Caco-2 (cell line): ENCODE measurements around the gene GAK. TPM values are rescaled to one million over a fixed set of nuclear protein-coding genes. Genes with fewer than 3 reads are reported as not detected.

ENCODE experiments used
- BruUV-seq: library from RNA; stranded (reverse); fragments of 400-500 nt; replicated peaks from 2 replicates; lab custom pipeline; 2021; lab: Mats Ljungman, UMichigan
- CTCF ChIA-PET: fragments of 300-600 bp; sonication (Branson Sonifier 250); formaldehyde crosslinking; loops from one replicate; lab custom pipeline; 2022; ENCODE audit warnings: antibody characterized with exemption; lab: Charles Lee
- POLR2A ChIA-PET: fragments of 300-600 bp; sonication (Branson Sonifier 250); formaldehyde crosslinking; loops from one replicate; lab custom pipeline; 2022; ENCODE audit warnings: antibody characterized with exemption; lab: Charles Lee
- DNase-seq, 2 experiments: peaks; one replicate each; pipeline versions ENCODE4 v3.0.0 to v3.0.0-alpha.2; 2020 to 2022
- H3K27me3 ChIP-seq: replicated peaks from 2 replicates; pipeline ENCODE4 v1.6.0; 2011; ENCODE audit warnings: low read length; ENCODE audit not compliant: control insufficient read depth, insufficient read depth
- H3K36me3 ChIP-seq: 2 replicates; pipeline ENCODE4 v1.5.1; 2011; ENCODE audit warnings: low read length; ENCODE audit not compliant: control insufficient read depth, insufficient read depth
- H3K4me1 ChIP-seq: fragments of 250-450 bp; sonication (Bioruptor Pico); 2 replicates; pipeline ENCODE4 v1.5.1; 2020; ENCODE audit warnings: mild to moderate bottlenecking
- H3K4me3 ChIP-seq: 2 replicates; pipeline ENCODE4 v1.5.1; 2011; ENCODE audit warnings: low read depth, mild to moderate bottlenecking, control low read depth, low read length
- H3K9me3 ChIP-seq: fragments of 250-450 bp; sonication (Bioruptor Pico); 2 replicates; pipeline ENCODE4 v1.5.1; 2020; ENCODE audit warnings: mild to moderate bottlenecking, moderate library complexity
- H3K27ac Mint-ChIP-seq: one replicate; pipeline ENCODE4 v1.8.0; 2022; ENCODE audit warnings: mixed read lengths; ENCODE audit not compliant: unreplicated experiment
- H3K27me3 Mint-ChIP-seq: one replicate; pipeline ENCODE4 v1.8.0; 2022; ENCODE audit warnings: mixed read lengths; ENCODE audit not compliant: insufficient read depth, unreplicated experiment
- H3K36me3 Mint-ChIP-seq: one replicate; pipeline ENCODE4 v1.8.0; 2022; ENCODE audit warnings: mild to moderate bottlenecking, mixed read lengths; ENCODE audit not compliant: insufficient read depth, unreplicated experiment
- H3K4me1 Mint-ChIP-seq: one replicate; pipeline ENCODE4 v1.8.0; 2022; ENCODE audit warnings: low read depth, mixed read lengths; ENCODE audit not compliant: unreplicated experiment
- H3K4me3 Mint-ChIP-seq: one replicate; pipeline ENCODE4 v1.8.0; 2022; ENCODE audit warnings: mild to moderate bottlenecking, moderate library complexity, mixed read lengths; ENCODE audit not compliant: unreplicated experiment
- H3K9me3 Mint-ChIP-seq: one replicate; pipeline ENCODE4 v1.8.0; 2022; ENCODE audit warnings: mixed read lengths; ENCODE audit not compliant: unreplicated experiment
- intact Hi-C: fragments of 100-400 bp; cut with micrococcal nuclease; formaldehyde crosslinking; loops from one replicate; pipeline ENCODE4 v1.10.0; 2022; ENCODE audit not compliant: unreplicated experiment
- total RNA-seq: library from RNA; stranded (reverse); gene quantifications from 2 replicates; pipeline ENCODE4 v1.2.3, GENCODE V29; 2022
- TF ChIP-seq, protein P1 (sequence below), 2 experiments: fragments of 200-600 bp in 1 of 2; IDR thresholded peaks; 1 replicate in 1 of 2; 2 replicates in 1 of 2; pipeline versions ENCODE4 v1.5.1 to v1.8.0; 2011 to 2022; ENCODE audit warnings: antibody characterized with exemption in 1 of 2, control low read depth in 1 of 2, inconsistent platforms in 1 of 2, low read depth in 1 of 2, low read length in 1 of 2, mild to moderate bottlenecking in 1 of 2, moderate library complexity in 1 of 2; ENCODE audit not compliant: insufficient read depth in 1 of 2, severe bottlenecking in 1 of 2, unreplicated experiment in 1 of 2

GAK gene
- total RNA-seq, 1 experiment from 2014 or later: 126 TPM

DNA sequence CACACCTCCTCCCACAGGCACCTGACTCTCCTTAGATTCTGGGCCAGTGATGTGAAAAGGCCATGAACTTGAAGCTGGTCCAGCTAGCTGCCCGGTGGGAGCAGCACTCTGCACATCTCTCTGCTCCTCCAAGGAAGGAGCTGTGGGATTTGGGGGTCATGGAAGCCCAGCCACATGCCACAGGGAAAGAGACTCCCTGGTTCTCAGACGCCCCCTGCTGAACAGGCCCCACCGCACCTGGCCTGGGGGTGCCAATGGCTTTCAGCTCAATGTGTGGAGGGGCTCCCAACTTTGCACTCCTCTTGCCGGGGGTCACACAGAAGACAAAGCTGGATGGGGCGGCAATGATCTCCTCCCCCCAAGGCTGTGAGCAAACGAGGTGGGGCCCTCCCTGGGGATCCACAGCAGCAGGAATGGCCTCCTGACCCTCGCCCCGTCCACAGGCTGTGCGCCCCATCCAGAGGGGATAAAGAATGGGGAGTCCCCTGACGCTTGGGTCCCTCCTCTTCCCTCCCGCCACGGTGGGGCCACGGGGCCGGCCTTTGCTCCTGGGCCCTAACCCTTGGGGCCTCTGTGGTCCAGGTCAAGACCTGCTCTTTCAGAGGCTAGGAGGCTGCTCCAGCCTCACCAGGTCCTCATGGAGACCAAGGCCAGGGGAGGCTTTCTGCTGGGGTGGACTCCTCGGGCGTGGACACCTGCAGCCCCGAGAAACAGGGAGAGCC is 51.3 kb downstream of the GAK start:
- H3K9me3 ChIP-seq: no peaks in the 10 kb centered on the region
- Mint-ChIP-seq H3K4me3 (no peak overlapping the region), H3K4me1 (no peaks in the 10 kb centered on the region), H3K27ac (no peak overlapping the region), H3K9me3 (no peaks in the 10 kb centered on the region), H3K27me3 (no peaks in the 10 kb centered on the region), H3K36me3 (peaks cover 59% of the 10 kb centered on the region)
- no peak for DNase-seq
- intact Hi-C loops: no loop called here
- TF ChIP-seq, protein P1, sequence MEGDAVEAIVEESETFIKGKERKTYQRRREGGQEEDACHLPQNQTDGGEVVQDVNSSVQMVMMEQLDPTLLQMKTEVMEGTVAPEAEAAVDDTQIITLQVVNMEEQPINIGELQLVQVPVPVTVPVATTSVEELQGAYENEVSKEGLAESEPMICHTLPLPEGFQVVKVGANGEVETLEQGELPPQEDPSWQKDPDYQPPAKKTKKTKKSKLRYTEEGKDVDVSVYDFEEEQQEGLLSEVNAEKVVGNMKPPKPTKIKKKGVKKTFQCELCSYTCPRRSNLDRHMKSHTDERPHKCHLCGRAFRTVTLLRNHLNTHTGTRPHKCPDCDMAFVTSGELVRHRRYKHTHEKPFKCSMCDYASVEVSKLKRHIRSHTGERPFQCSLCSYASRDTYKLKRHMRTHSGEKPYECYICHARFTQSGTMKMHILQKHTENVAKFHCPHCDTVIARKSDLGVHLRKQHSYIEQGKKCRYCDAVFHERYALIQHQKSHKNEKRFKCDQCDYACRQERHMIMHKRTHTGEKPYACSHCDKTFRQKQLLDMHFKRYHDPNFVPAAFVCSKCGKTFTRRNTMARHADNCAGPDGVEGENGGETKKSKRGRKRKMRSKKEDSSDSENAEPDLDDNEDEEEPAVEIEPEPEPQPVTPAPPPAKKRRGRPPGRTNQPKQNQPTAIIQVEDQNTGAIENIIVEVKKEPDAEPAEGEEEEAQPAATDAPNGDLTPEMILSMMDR (IDR thresholded peaks at IDR 0.05; ENCODE audit: insufficient read depth in 1 of 2, low read depth in 1 of 2, low read length in 1 of 2, severe bottlenecking in 1 of 2, unreplicated experiment in 1 of 2): peak in 1 of 2 experiments; percentile 5
- BruUV-seq: no TSS peak
- ChIA-PET POLR2A (no interaction called here), CTCF (no interaction called here)
- peaks cover 4% of the 10 kb centered on the region; the same call in 1 of the 2 replicates for H3K36me3 ChIP-seq
- H3K27me3 ChIP-seq: no peaks in the 10 kb centered on the region
- no peaks in the 10 kb centered on the region for H3K4me1 ChIP-seq
- no peak overlapping the region for H3K4me3 ChIP-seq

DNA sequence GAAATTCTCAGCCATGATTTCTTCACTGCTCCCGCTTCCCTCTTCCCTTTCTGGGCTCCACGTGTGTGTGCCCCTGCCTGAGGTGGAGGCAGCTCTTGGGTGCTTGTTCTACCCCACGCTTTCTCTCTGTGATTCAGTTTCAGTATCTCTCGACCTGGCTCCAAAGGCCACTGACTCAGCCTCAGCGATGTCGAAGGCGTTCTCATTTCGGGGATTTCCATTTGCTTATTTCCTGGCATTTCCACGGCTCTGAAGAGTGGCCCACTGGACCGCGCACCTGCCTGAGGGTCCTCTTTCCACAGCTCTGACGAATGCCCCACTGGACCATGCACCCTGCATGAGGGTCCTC is 52.4 kb downstream of the GAK start:
- Mint-ChIP-seq H3K4me1 (no peaks in the 10 kb centered on the region), H3K27ac (no peak overlapping the region), H3K9me3 (no peaks in the 10 kb centered on the region), H3K27me3 (no peaks in the 10 kb centered on the region), H3K4me3 (no peak overlapping the region), H3K36me3 (peaks cover 65% of the 10 kb centered on the region)
- DNase-seq: no peak
- H3K9me3 ChIP-seq: no peaks in the 10 kb centered on the region
- intact Hi-C loops: no loop called here
- ChIA-PET CTCF (no interaction called here), POLR2A (no interaction called here)
- H3K4me3 ChIP-seq: no peak overlapping the region
- H3K27me3 ChIP-seq: no peaks in the 10 kb centered on the region
- peaks cover 4% of the 10 kb centered on the region; the same call in 1 of the 2 replicates for H3K36me3 ChIP-seq
- TF ChIP-seq, protein P1 (IDR thresholded peaks at IDR 0.05; ENCODE audit: insufficient read depth in 1 of 2, low read depth in 1 of 2, low read length in 1 of 2, severe bottlenecking in 1 of 2, unreplicated experiment in 1 of 2): no peak
- no peaks in the 10 kb centered on the region for H3K4me1 ChIP-seq
- no TSS peak for BruUV-seq

DNA sequence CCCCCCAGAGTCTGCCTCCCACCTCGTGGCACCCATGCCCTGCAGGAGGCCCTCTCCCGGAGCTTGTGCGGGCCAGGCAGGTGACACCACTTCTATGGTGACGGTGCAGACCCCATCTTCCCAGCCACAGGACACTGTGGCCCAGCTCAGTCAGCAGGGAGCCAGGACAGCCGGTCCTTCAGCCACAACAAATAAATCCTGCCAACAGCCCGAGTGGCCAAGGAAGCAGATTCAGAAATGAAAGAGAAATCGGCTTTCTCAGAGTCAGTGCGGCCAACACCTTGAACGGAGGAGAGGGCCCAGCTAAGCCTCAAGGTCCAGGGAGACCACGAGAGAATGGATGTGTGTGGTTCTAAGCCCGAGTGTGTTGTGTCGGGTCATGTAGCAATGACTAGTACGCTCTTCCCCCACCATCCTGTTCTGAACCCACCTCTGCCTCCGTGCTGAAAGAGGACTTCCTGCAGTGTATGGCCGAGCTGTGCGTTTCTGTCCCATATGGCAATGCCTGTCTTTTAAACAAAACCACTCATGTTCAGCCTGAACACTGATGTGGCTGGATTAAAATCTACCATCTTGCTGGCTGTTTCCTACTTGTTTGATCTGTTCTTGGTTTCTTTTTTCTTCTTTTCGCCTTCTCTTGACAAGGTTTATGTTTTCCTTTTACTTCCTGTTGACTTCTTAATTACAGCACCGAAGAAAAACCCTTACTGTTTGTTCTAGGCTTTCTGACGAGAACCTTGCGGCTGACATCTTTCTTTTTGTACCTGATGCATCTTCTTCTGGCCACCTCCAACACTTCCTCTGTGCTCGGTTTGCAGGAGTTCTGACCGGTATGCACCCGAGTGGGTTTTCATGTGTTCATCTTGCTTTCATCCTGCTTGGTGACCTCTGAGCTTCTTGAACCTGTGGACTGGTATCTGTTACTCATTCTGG is 53.1 kb downstream of the GAK start:
- Mint-ChIP-seq H3K4me3 (no peak overlapping the region), H3K36me3 (peaks cover 65% of the 10 kb centered on the region), H3K27ac (no peak overlapping the region), H3K27me3 (no peaks in the 10 kb centered on the region), H3K4me1 (no peaks in the 10 kb centered on the region), H3K9me3 (no peaks in the 10 kb centered on the region)
- H3K4me1 ChIP-seq: no peaks in the 10 kb centered on the region
- intact Hi-C loops: no loop called here
- no peaks in the 10 kb centered on the region for H3K27me3 ChIP-seq
- POLR2A ChIA-PET: no interaction called here
- H3K9me3 ChIP-seq: no peaks in the 10 kb centered on the region
- peaks cover 4% of the 10 kb centered on the region; the same call in 1 of the 2 replicates for H3K36me3 ChIP-seq
- no TSS peak for BruUV-seq
- no peak for DNase-seq
- TF ChIP-seq, protein P1 (IDR thresholded peaks at IDR 0.05; ENCODE audit: insufficient read depth in 1 of 2, low read depth in 1 of 2, low read length in 1 of 2, severe bottlenecking in 1 of 2, unreplicated experiment in 1 of 2): no peak
- no peak overlapping the region for H3K4me3 ChIP-seq
- CTCF ChIA-PET: no interaction called here
